ENCODE measurements around the gene KCTD19. TPM values are rescaled to one million over a fixed set of nuclear protein-coding genes. Genes with fewer than 3 reads are reported as not detected.

Gene KCTD19
- total RNA-seq, 1 donor from 2014 or later = not detected

- Histone ChIP-seq H3K27me3 (no peaks in the 10 kb centered on the region), H3K4me3 (no peak overlapping the region), H3K36me3 (no peaks in the 10 kb centered on the region), H3K9me3 (no peaks in the 10 kb centered on the region), H3K27ac (no peak overlapping the region), H3K4me1 (peaks cover 25% of the 10 kb centered on the region)
- DNase-seq (ENCODE audit: extremely low spot score in 2 of 2) = no peak
- intact Hi-C loops (cut with DNase I) = no loop called here
- no peak for TF ChIP-seq POLR2AphosphoS5 (IDR thresholded peaks at IDR 0.05; ENCODE audit: insufficient read depth in 1 of 2, low read depth in 1 of 2)
- no peak for TF ChIP-seq POLR2A (IDR thresholded peaks at IDR 0.05)
- no peak for TF ChIP-seq CTCF (IDR thresholded peaks at IDR 0.05)
Observed at GRCh38 chr16:67281536-67282446, 44.8 kb downstream of the KCTD19 start.

GRCh38 chr16:67280090-67281015 lies 46.2 kb downstream of the KCTD19 start:
- intact Hi-C loops (cut with DNase I) = no loop called here
- Histone ChIP-seq H3K4me3 (peak overlapping the region in 1 of 2 donors; percentile 67), H3K36me3 (no peaks in the 10 kb centered on the region), H3K4me1 (peaks cover 30% of the 10 kb centered on the region), H3K9me3 (no peaks in the 10 kb centered on the region), H3K27me3 (no peaks in the 10 kb centered on the region), H3K27ac (no peak overlapping the region)
- no peak for TF ChIP-seq CTCF (IDR thresholded peaks at IDR 0.05)
- no peak for TF ChIP-seq POLR2A (IDR thresholded peaks at IDR 0.05)
- no peak for TF ChIP-seq POLR2AphosphoS5 (IDR thresholded peaks at IDR 0.05; ENCODE audit: insufficient read depth in 1 of 2, low read depth in 1 of 2)
- no peak for DNase-seq (ENCODE audit: extremely low spot score in 2 of 2)

GRCh38 chr16:67279296-67280089 lies 47.0 kb downstream of the KCTD19 start, which contains the start of gene PLEKHG4:
Gene PLEKHG4 (plus strand): TSS chr16:67279532. CDS start chr16:67280045, 513 bp downstream.
- Histone ChIP-seq H3K27ac (peak within 1 kb of the TSS; percentile 81), H3K4me3 (peak within 1 kb of the TSS; percentile 56 to 67), H3K27me3 (no peaks in the 10 kb centered on the region), H3K36me3 (no peaks in the 10 kb centered on the region), H3K9me3 (no peaks in the 10 kb centered on the region), H3K4me1 (peaks cover 30% of the 10 kb centered on the region)
- peak; percentile 32 to 89 (median 57) for TF ChIP-seq CTCF (IDR thresholded peaks at IDR 0.05)
- TF ChIP-seq POLR2AphosphoS5 (IDR thresholded peaks at IDR 0.05; ENCODE audit: insufficient read depth in 1 of 2, low read depth in 1 of 2) = no peak
- TF ChIP-seq POLR2A (IDR thresholded peaks at IDR 0.05) = no peak
- intact Hi-C loops (cut with DNase I) = no loop called here
- DNase-seq (ENCODE audit: extremely low spot score in 2 of 2) = no peak

GRCh38 chr16:67278773-67279295 lies 47.7 kb downstream of the KCTD19 start:
- peak overlapping the region; percentile 56 to 67 for H3K4me3 ChIP-seq
- TF ChIP-seq POLR2AphosphoS5 (IDR thresholded peaks at IDR 0.05; ENCODE audit: insufficient read depth in 1 of 2, low read depth in 1 of 2) = peak in 1 of 2 donors; percentile 23
- no peak for TF ChIP-seq POLR2A (IDR thresholded peaks at IDR 0.05)
- peaks cover 30% of the 10 kb centered on the region for H3K4me1 ChIP-seq
- H3K9me3 ChIP-seq = no peaks in the 10 kb centered on the region
- H3K27ac ChIP-seq = peak overlapping the region; percentile 81
- intact Hi-C loops (cut with DNase I) = no loop called here
- no peak for DNase-seq (ENCODE audit: extremely low spot score in 2 of 2)
- H3K36me3 ChIP-seq = no peaks in the 10 kb centered on the region
- no peaks in the 10 kb centered on the region for H3K27me3 ChIP-seq

Data from vagina (tissue), 2 donors.